Dermis blood vessel endothelial cell (primary cell): Measurements from ENCODE around the gene G6PC3. TPM values are rescaled to one million over a fixed set of nuclear protein-coding genes. Genes with fewer than 3 reads are reported as not detected.
"Not testable (repeated sequence)": the region's sequence is repeated elsewhere in the genome, so short reads cannot be mapped to it uniquely, and the experiment has no call there.

Experiments used
- DNase-seq: peaks from one replicate; pipeline ENCODE4 v3.0.0; 2010
- total RNA-seq: library from RNA; depleted of rRNA; stranded (reverse); fragments of >200 nt; gene quantifications from 2 replicates; pipeline ENCODE4 v1.2.3, GENCODE V29; 2014

G6PC3 gene
- total RNA-seq, 1 donor from 2014 or later = 14.3 TPM

- peak; percentile 44 for DNase-seq
Measured at GRCh38 chr17:44084131-44084538, 13.6 kb downstream of the G6PC3 start.

- DNase-seq = no peak
Measured at GRCh38 chr17:44084921-44085320, 14.4 kb downstream of the G6PC3 start.

GRCh38 chr17:44085908-44086307 lies 15.4 kb downstream of the G6PC3 start:
- no peak for DNase-seq

- peak; percentile 75 for DNase-seq
Measured at GRCh38 chr17:44086364-44087311, 16.1 kb downstream of the G6PC3 start.

GRCh38 chr17:44087319-44087718 lies 16.8 kb downstream of the G6PC3 start:
- DNase-seq = no peak

- DNase-seq = no peak
Measured at GRCh38 chr17:44088254-44088653, 17.7 kb downstream of the G6PC3 start.

GRCh38 chr17:44091200-44091997 lies 20.9 kb downstream of the G6PC3 start:
- DNase-seq = no peak

- no peak for DNase-seq
Measured at GRCh38 chr17:44092051-44092450, 21.5 kb downstream of the G6PC3 start.

- no peak for DNase-seq
Measured at GRCh38 chr17:44093231-44093900, 22.8 kb downstream of the G6PC3 start.

GRCh38 chr17:44094701-44095387 lies 24.3 kb downstream of the G6PC3 start:
- DNase-seq = peak; percentile 11

GRCh38 chr17:44095388-44095646 lies 24.8 kb downstream of the G6PC3 start:
- no peak for DNase-seq

- DNase-seq = peak; percentile 96
Measured at GRCh38 chr17:44095647-44096496, 25.3 kb downstream of the G6PC3 start.

GRCh38 chr17:44097110-44097958 lies 26.8 kb downstream of the G6PC3 start:
- no peak for DNase-seq

GRCh38 chr17:44101858-44102257 lies 31.3 kb downstream of the G6PC3 start:
- DNase-seq = not testable (repeated sequence)

GRCh38 chr17:44102849-44103622 lies 32.5 kb downstream of the G6PC3 start:
- no peak for DNase-seq

- no peak for DNase-seq
Measured at GRCh38 chr17:44105483-44105882, 34.9 kb downstream of the G6PC3 start.

- no peak for DNase-seq
Measured at GRCh38 chr17:44105941-44106340, 35.4 kb downstream of the G6PC3 start.

- no peak for DNase-seq
Measured at GRCh38 chr17:44106801-44107200, 36.3 kb downstream of the G6PC3 start.

- DNase-seq = peak; percentile 71
Measured at GRCh38 chr17:44108440-44109311, 38.1 kb downstream of the G6PC3 start.
